GM12878 (cell line): ENCODE data around the gene IDH3G. TPM values are rescaled to one million over a fixed set of nuclear protein-coding genes. Genes with fewer than 3 reads are reported as not detected.

ENCODE experiments used
- ATAC-seq: fragments of 200-7000 bp; cut with Tn5 transposase; 3 replicates; pipeline ENCODE4 v1.9.1; 2020; ENCODE audit warnings: mild to moderate bottlenecking, moderate library complexity
- BruUV-seq: library from RNA; stranded (reverse); fragments of 400-500 nt; replicated peaks from 2 replicates; lab custom pipeline; 2021; lab: Mats Ljungman, UMichigan
- CTCF ChIA-PET: fragments of 300-600 bp; sonication (Branson Sonifier 250); formaldehyde crosslinking; extraction: SDS; loops from one replicate; lab custom pipeline; 2021; ENCODE audit warnings: inconsistent platforms; lab: Yijun Ruan, JAX
- POLR2A ChIA-PET: fragments of 350-600 bp; formaldehyde crosslinking; extraction: SDS; loops from one replicate; lab custom pipeline; 2021; ENCODE audit warnings: inconsistent platforms; lab: Charles Lee
- RAD21 ChIA-PET: fragments of 300-600 bp; sonication (Branson Sonifier 250); formaldehyde crosslinking; loops from one replicate; lab custom pipeline; 2023; ENCODE audit warnings: antibody characterized with exemption; ENCODE audit not compliant: unreplicated experiment; lab: Charles Lee
- SMC1A ChIA-PET: fragments of 300-600 bp; sonication (Branson Sonifier 250); formaldehyde crosslinking; loops from one replicate; lab custom pipeline; 2023; ENCODE audit not compliant: unreplicated experiment, uncharacterized antibody; lab: Charles Lee
- DNase-seq: peaks from one replicate; pipeline ENCODE4 v3.0.0-alpha.2; 2011; ENCODE audit warnings: low read depth, low spot score
- FAIRE-seq: peaks from 3 replicates; lab custom pipeline; 2011; peaks lifted over from hg19 to GRCh38; lab: Jason Lieb, UNC
- H2AFZ ChIP-seq: 2 replicates; pipeline ENCODE4 v1.6.0; 2011; ENCODE audit warnings: low read depth, low read length, control low read depth; ENCODE audit not compliant: control insufficient read depth
- H3K27ac ChIP-seq: 2 replicates; pipeline ENCODE4 v1.5.1; 2011; ENCODE audit warnings: control low read depth; ENCODE audit not compliant: control insufficient read depth, insufficient read depth
- H3K27me3 ChIP-seq, 2 experiments: replicated peaks in 1 of 2; 2 replicates each; pipeline versions ENCODE4 v1.6.0 to v1.6.1; 2011; ENCODE audit warnings: low read length in 1 of 2; ENCODE audit not compliant: control insufficient read depth in 2 of 2, insufficient read depth in 2 of 2
- H3K36me3 ChIP-seq, 2 experiments: 2 replicates each; pipeline ENCODE4 v1.5.1; 2011; ENCODE audit warnings: low read length in 1 of 2; ENCODE audit not compliant: control insufficient read depth in 2 of 2, insufficient read depth in 2 of 2
- H3K4me1 ChIP-seq: 2 replicates; pipeline ENCODE4 v1.6.1; 2011; ENCODE audit warnings: mild to moderate bottlenecking, low read length, moderate library complexity, mixed read lengths; ENCODE audit not compliant: control insufficient read depth, insufficient read depth
- H3K4me2 ChIP-seq: 2 replicates; pipeline ENCODE4 v1.6.0; 2011; ENCODE audit warnings: control low read depth; ENCODE audit not compliant: control insufficient read depth, insufficient read depth
- H3K4me3 ChIP-seq: fragments of 200-600 bp; sonication (generic); 2 replicates; pipeline ENCODE4 v1.5.1; 2016
- H3K79me2 ChIP-seq: 2 replicates; pipeline ENCODE4 v1.6.0; 2011; ENCODE audit warnings: low read length; ENCODE audit not compliant: control insufficient read depth, insufficient read depth
- H3K9ac ChIP-seq: 2 replicates; pipeline ENCODE4 v1.8.0; 2011; ENCODE audit warnings: low read length, control low read depth, mixed read lengths; ENCODE audit not compliant: control insufficient read depth, insufficient read depth
- H3K9me3 ChIP-seq: replicated peaks from 3 replicates; pipeline ENCODE4 v1.5.1; 2011; ENCODE audit warnings: mild to moderate bottlenecking, low read length; ENCODE audit not compliant: control insufficient read depth, insufficient read depth
- H4K20me1 ChIP-seq: 2 replicates; pipeline ENCODE4 v1.6.0; 2011; ENCODE audit not compliant: control insufficient read depth, insufficient read depth
- ATF3 ChIP-seq: IDR thresholded peaks from 2 replicates; pipeline ENCODE4 v1.6.1; 2011; ENCODE audit warnings: low read depth, mild to moderate bottlenecking, low read length, moderate library complexity, borderline replicate concordance; ENCODE audit errors: extremely low read depth
- BACH1 ChIP-seq: fragments of 450-650 bp; IDR thresholded peaks from 2 replicates; pipeline ENCODE4 v1.6.1; 2017; ENCODE audit warnings: mild to moderate bottlenecking, borderline replicate concordance
- BRCA1 ChIP-seq: IDR thresholded peaks from 2 replicates; pipeline ENCODE4 v1.6.1; 2011; ENCODE audit warnings: low read depth, low read length, improper control_type of control experiment
- CBFB ChIP-seq: IDR thresholded peaks from 2 replicates; pipeline ENCODE4 v1.6.1; 2016; ENCODE audit warnings: antibody characterized with exemption, low read depth
- CHD1 ChIP-seq: IDR thresholded peaks from 2 replicates; pipeline ENCODE4 v1.6.1; 2012; ENCODE audit warnings: low read depth, low read length, improper control_type of control experiment
- EED ChIP-seq: sonication (generic); IDR thresholded peaks from 2 replicates; pipeline ENCODE4 v1.6.1; 2016; ENCODE audit warnings: antibody characterized with exemption, low read depth
- JUND ChIP-seq: IDR thresholded peaks from 2 replicates; pipeline ENCODE4 v1.6.1; 2012; ENCODE audit warnings: low read depth, mild to moderate bottlenecking, low read length, improper control_type of control experiment, moderate library complexity
- MXI1 ChIP-seq: fragments of 150-350 bp; IDR thresholded peaks from 2 replicates; pipeline ENCODE4 v1.6.1; 2011; ENCODE audit warnings: low read depth, mild to moderate bottlenecking, inconsistent platforms, low read length, improper control_type of control experiment
- MYB ChIP-seq: fragments of 150-350 bp; IDR thresholded peaks from 2 replicates; pipeline ENCODE4 v1.6.1; 2014; ENCODE audit warnings: mild to moderate bottlenecking, low read depth, low read length, borderline replicate concordance
- MYC ChIP-seq: IDR thresholded peaks from 2 replicates; pipeline ENCODE4 v1.6.1; 2011; ENCODE audit warnings: mild to moderate bottlenecking, low read length, moderate library complexity, inconsistent platforms; ENCODE audit not compliant: insufficient read depth, insufficient replicate concordance, insufficient read length, severe bottlenecking
- NFIC ChIP-seq: IDR thresholded peaks from 2 replicates; pipeline ENCODE4 v1.6.1; 2012; ENCODE audit warnings: low read depth, mild to moderate bottlenecking, inconsistent platforms, low read length, moderate library complexity
- NKRF ChIP-seq: fragments of 450-650 bp; conservative IDR thresholded peaks from 2 replicates; pipeline ENCODE4 v1.6.1; 2017; ENCODE audit warnings: mild to moderate bottlenecking, moderate library complexity
- RBBP5 ChIP-seq: fragments of 200-600 bp; sonication (generic); conservative IDR thresholded peaks from 2 replicates; pipeline ENCODE4 v1.6.1; 2016
- RCOR1 ChIP-seq: conservative IDR thresholded peaks from 2 replicates; pipeline ENCODE4 v1.6.1; 2012; ENCODE audit warnings: low read depth, low read length, improper control_type of control experiment
- SMAD5 ChIP-seq: IDR thresholded peaks from 2 replicates; pipeline ENCODE4 v1.6.1; 2016; ENCODE audit warnings: antibody characterized with exemption, low read depth
- STAT3 ChIP-seq: IDR thresholded peaks from 2 replicates; pipeline ENCODE4 v1.6.1; 2011; ENCODE audit warnings: low read depth, low read length, improper control_type of control experiment
- YY1 ChIP-seq: IDR thresholded peaks from 2 replicates; pipeline ENCODE4 v1.6.1; 2011; ENCODE audit warnings: low read depth, mild to moderate bottlenecking, low read length
- ZNF217 ChIP-seq: fragments of 450-650 bp; IDR thresholded peaks from 2 replicates; pipeline ENCODE4 v1.6.1; 2017; ENCODE audit warnings: antibody characterized with exemption, mild to moderate bottlenecking
- WGBS: methylation state at CpG from one replicate; pipeline ENCODE4 v1.1.6; 2016; ENCODE audit warnings: low lambda C conversion rate; ENCODE audit not compliant: insufficient replicate concordance, insufficient coverage; ENCODE audit errors: missing lambda C conversion rate; 5-methylcytosine and 5-hydroxymethylcytosine counted together
- in situ Hi-C: fragments of 300-500 bp; cut with MboI; formaldehyde crosslinking; loops from 9 replicates; pipeline ENCODE4 v1.14.3; 2018; ENCODE audit warnings: mixed read lengths
- intact Hi-C: fragments of 100-400 bp; cut with micrococcal nuclease; formaldehyde crosslinking; loops from one replicate; pipeline ENCODE4 v1.14.2; 2022; ENCODE audit not compliant: unreplicated experiment
- polyA plus RNA-seq, 11 experiments: library from polyadenylated mRNA; depleted of rRNA in 4 of 11; unstranded in 6 of 11; stranded (reverse) in 5 of 11; fragments of >200 nt; fragmentation: Nextera tagmentation in 4 of 11; fragmentation: Illumina TruSeq in 1 of 11; extraction: Ambion mirVana in 4 of 11; extraction: Trizol in 1 of 11; gene quantifications; 1 replicate in 1 of 11; 2 replicates in 10 of 11; pipeline versions ENCODE4 v1.2.1 to v1.2.3, GENCODE V29; 2011 to 2016; ENCODE audit warnings: inconsistent platforms in 2 of 11, missing spikeins in 2 of 11, low read depth in 1 of 11
- total RNA-seq, 4 experiments: library from RNA; depleted of rRNA in 3 of 4; stranded (reverse); fragments of >200 nt in 3 of 4; fragmentation: Illumina TruSeq in 1 of 4; extraction: Trizol in 1 of 4; gene quantifications; 2 replicates each; pipeline versions ENCODE4 v1.2.1 to v1.2.3, GENCODE V29; 2013 to 2021

The IDH3G gene
- total and polyA plus RNA-seq, 10 of the 15 experiments (the other 5 are each of a cell fraction or from before 2014, with no cell fraction given), result 26.3 to 102 (median 66.6) TPM

DNA sequence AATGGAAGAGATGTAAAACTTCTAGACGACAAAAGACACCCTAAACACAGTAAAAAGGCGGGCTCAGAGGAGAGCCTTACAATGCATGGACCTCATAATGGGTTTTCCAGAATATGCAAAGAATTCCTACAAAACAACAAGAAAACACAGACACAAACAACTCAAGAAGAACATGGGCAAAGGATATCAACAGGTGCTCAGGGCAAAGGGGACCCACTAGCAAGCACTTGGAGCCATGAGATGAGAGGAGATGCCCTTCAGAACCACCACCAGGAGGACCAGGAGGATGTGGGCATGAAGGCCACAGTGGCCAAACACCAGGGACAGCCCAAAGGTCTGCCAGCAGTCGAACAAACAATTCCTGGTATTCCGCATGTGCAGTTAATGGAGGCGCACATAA, 19.0 kb upstream of the IDH3G start:
- Histone ChIP-seq H3K4me3 (no peak overlapping the region), H3K27ac (no peak overlapping the region), H3K4me1 (no peaks in the 10 kb centered on the region), H2AFZ (no peak overlapping the region), H3K36me3 (no peaks in the 10 kb centered on the region), H3K79me2 (no peaks in the 10 kb centered on the region), H3K27me3 (no peaks in the 10 kb centered on the region; a peak in 1 of 4 replicates), H3K9ac (no peak overlapping the region), H4K20me1 (no peaks in the 10 kb centered on the region), H3K9me3 (no peaks in the 10 kb centered on the region; the same call in 2 of the 3 replicates), H3K4me2 (no peak overlapping the region)
- CTCF ChIA-PET, result no interaction called here
- FAIRE-seq (no peak), DNase-seq (no peak), ATAC-seq (no peak)
- intact Hi-C loops (no loop called here), in situ Hi-C loops (loop anchor here (25.0 kb wide), 1 partner anchor 626 kb away; the partner anchor contains the start of gene MAGEA1)
- BruUV-seq, result no TSS peak
- 50% methylated on average over 5 of the region's 5 CpGs for WGBS
- SMC1A ChIA-PET, result no interaction called here
- POLR2A ChIA-PET, result no interaction called here
- TF ChIP-seq EED (no peak), STAT3 (no peak), CHD1 (no peak), MXI1 (no peak), ATF3 (no peak), RBBP5 (no peak), MYB (no peak), BACH1 (no peak), MYC (no peak), RCOR1 (no peak), SMAD5 (no peak), CBFB (no peak), JUND (no peak), NFIC (no peak), YY1 (no peak), NKRF (no peak), BRCA1 (no peak), ZNF217 (no peak)
- RAD21 ChIA-PET, result no interaction called here
